Mucosa of rectum (tissue), 2 donors: ENCODE results near the gene FCRL5.
"Not testable (repeated sequence)": the region's sequence is repeated elsewhere in the genome, so short reads cannot be mapped to it uniquely, and the experiment has no call there.

Source experiments
- H3K27ac ChIP-seq, 2 donors: one replicate each; pipeline ENCODE4 v1.7.0; 2013; ENCODE audit warnings: inconsistent platforms in 2 of 2, low read depth in 2 of 2, low read length in 2 of 2
- H3K27me3 ChIP-seq, 2 donors: one replicate each; pipeline ENCODE4 v1.7.0; 2013; ENCODE audit warnings: low read length in 2 of 2; ENCODE audit not compliant: control insufficient read depth in 2 of 2, insufficient read depth in 2 of 2
- H3K36me3 ChIP-seq, 2 donors: one replicate each; pipeline ENCODE4 v1.7.0; 2013; ENCODE audit warnings: low read length in 2 of 2; ENCODE audit not compliant: control insufficient read depth in 2 of 2, insufficient read depth in 2 of 2
- H3K4me1 ChIP-seq, 2 donors: one replicate each; pipeline ENCODE4 v1.7.0; 2013; ENCODE audit warnings: low read length in 2 of 2, mild to moderate bottlenecking in 1 of 2; ENCODE audit not compliant: control insufficient read depth in 2 of 2, insufficient read depth in 2 of 2
- H3K4me3 ChIP-seq, 2 donors: one replicate each; pipeline ENCODE4 v1.7.0; 2013; ENCODE audit warnings: low read length in 2 of 2
- H3K9ac ChIP-seq, 2 donors: one replicate each; pipeline ENCODE4 v1.7.0; 2013; ENCODE audit warnings: low read length in 2 of 2, low read depth in 1 of 2, mild to moderate bottlenecking in 1 of 2
- H3K9me3 ChIP-seq, 2 donors: one replicate each; pipeline ENCODE4 v1.7.0; 2013; ENCODE audit warnings: low read length in 2 of 2; ENCODE audit not compliant: control insufficient read depth in 2 of 2
- donor health status: healthy.
- donor health status: Normal muscosa, but diverticular disease.

FCRL5 gene

DNA sequence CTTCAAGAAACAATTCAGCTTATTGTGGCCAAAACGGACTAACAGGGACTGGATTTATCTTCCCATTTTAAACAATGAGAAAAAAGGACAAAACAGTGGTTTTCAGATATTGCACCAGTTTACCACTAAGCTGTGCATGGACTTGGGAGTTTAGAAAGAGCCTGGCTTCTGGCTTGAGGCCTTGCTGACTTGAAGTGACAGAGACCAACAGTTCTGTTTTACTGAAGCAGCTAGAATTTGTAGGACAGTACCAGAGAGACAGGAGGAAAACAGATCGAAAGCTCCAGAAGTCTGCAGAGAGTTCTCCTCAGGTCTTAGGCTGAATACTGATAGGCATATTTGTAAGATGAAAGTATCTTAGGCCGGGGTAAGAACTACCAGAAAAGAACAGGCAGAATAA is 25.1 kb upstream of the FCRL5 start:
- peaks cover 0 to under 1% of the 10 kb centered on the region in 2 donors for H3K27me3 ChIP-seq
- no peaks in the 10 kb centered on the region for H3K36me3 ChIP-seq
- no peak overlapping the region for H3K27ac ChIP-seq
- H3K9me3 ChIP-seq = no peaks in the 10 kb centered on the region
- H3K9ac ChIP-seq = no peak overlapping the region
- no peak overlapping the region for H3K4me3 ChIP-seq
- no peaks in the 10 kb centered on the region for H3K4me1 ChIP-seq

DNA sequence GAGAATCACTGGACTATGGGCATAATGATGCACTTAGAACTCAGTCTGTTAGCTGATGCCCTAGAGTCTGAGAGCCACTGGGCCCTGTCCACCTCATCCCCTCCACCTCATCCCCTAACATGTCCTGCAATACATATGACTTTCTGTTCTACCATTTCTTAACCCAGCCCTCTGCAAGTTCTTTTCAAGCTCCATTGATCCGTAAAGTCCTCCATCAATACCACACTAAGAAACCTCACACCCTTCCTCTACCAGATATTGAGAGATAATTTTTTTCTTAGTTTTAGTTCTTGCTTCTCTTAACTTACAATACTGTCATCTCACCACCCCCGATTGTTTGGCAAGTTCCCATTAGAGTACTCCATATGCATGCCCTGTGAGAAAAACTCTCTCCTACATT is 23.4 kb upstream of the FCRL5 start:
- Histone ChIP-seq H3K36me3 (no peaks in the 10 kb centered on the region), H3K4me1 (no peaks in the 10 kb centered on the region), H3K27me3 (no peaks in the 10 kb centered on the region), H3K27ac (no peak overlapping the region), H3K9me3 (no peaks in the 10 kb centered on the region), H3K9ac (no peak overlapping the region), H3K4me3 (no peak overlapping the region)

DNA sequence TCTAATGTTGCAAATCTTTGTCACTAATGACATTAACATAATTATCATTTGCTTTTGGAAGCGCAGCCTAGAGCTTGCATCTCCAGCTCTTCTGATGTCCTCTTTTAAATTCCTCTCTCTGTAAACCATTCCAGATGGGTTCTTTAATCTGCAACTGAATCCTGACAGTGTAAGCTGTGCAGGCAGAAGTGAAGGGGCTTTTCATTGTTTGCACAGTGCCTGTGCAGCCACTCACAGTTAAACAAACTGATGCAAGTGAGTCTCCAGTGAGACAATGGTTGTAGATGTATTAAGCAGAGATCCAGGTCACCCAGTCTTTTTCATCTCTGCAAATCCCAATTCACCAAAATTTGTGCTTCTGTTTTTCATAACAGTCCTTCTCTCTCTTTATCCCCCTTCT is 22.5 kb upstream of the FCRL5 start:
- H3K36me3 ChIP-seq = no peaks in the 10 kb centered on the region
- no peaks in the 10 kb centered on the region for H3K27me3 ChIP-seq
- no peaks in the 10 kb centered on the region for H3K4me1 ChIP-seq
- no peaks in the 10 kb centered on the region for H3K9me3 ChIP-seq
- H3K4me3 ChIP-seq = no peak overlapping the region
- H3K9ac ChIP-seq = no peak overlapping the region
- no peak overlapping the region for H3K27ac ChIP-seq

DNA sequence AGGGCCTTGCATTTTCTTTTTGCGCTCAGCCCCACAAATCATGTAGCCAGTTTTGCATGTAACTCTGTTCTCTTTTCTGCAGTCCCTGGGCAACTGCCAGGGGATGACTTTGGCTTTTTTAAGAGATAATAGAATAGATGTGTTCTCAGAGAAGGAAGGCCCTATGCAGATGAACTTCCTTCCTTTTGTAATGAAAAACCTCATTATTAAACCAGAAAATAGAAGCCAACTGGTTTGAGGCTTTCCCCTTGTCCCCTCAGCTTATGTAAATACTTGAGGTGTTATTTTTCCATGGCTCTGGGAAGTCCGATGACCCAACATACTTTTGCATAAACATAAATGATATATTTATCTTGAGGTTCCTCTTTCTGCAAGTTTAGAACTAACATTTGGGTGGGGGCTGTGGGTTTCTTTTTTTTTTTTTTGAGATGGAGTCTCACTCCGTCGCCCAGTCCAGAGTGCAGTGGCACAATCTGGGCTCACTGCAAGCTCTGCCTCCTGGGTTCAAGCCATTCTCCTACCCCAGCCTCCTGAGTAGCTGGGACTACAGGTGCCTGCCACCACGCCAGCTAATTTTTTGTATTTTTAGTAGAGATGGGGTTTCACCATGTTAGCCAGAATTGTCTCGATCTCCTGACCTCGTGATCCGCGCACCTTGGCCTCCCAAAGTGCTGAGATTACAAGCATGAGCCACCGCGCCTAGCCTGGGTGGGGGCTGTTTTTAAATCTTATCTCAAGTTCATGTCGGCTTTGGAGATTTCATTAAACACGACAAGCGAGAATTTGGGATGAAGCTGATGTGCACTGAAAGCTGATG is 14.4 kb upstream of the FCRL5 start:
- Histone ChIP-seq H3K9ac (no peak overlapping the region), H3K9me3 (no peaks in the 10 kb centered on the region), H3K27ac (no peak overlapping the region), H3K27me3 (no peaks in the 10 kb centered on the region), H3K36me3 (no peaks in the 10 kb centered on the region), H3K4me3 (no peak overlapping the region), H3K4me1 (peaks cover 0 to 3% of the 10 kb centered on the region in 2 donors)

DNA sequence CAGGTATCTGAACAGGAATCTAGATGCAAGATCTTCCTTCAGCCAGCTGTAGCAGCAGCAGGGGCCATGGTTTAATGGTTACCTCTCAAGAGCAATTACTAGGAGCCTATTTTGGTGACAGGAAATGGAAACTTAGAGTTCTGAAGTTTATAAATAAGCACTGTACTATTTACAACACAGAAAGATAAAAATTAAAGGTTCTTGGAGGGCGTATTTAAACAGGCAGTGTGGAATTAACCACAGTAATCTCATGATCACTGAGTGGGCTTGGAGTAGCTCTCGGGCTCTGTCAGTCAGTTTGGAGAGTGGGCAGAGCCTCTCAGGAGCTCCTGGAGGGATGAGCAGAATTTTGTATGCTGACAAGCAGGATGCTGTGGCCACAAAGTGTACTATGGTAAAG is 10.2 kb upstream of the FCRL5 start:
- Histone ChIP-seq H3K4me3 (no peak overlapping the region), H3K4me1 (peaks cover 0 to 3% of the 10 kb centered on the region in 2 donors), H3K9ac (no peak overlapping the region), H3K36me3 (no peaks in the 10 kb centered on the region), H3K27ac (no peak overlapping the region), H3K9me3 (no peaks in the 10 kb centered on the region), H3K27me3 (no peaks in the 10 kb centered on the region)

DNA sequence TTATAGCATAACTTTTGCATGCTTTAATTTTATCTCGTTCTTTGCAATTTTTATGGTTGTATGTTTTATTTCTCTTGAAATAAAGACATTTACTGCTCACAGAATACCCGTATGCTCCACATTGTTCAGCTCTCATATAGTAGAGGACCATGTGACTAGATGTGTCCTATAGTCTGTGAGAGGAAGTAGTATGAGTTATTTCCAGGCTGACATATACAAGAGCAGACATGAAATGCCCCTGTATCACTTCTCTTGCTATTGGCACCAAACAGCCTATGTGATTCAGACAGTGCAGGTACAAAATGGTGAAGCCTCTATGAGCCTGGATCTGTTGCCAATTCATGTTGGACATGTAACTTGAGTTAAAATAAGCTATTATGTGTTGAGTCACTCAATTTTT is 5.8 kb upstream of the FCRL5 start:
- H3K4me1 ChIP-seq = peaks cover 0 to 3% of the 10 kb centered on the region in 2 donors
- no peak overlapping the region for H3K4me3 ChIP-seq
- H3K27ac ChIP-seq = no peak overlapping the region
- no peak overlapping the region for H3K9ac ChIP-seq
- no peaks in the 10 kb centered on the region for H3K9me3 ChIP-seq
- H3K27me3 ChIP-seq = no peaks in the 10 kb centered on the region
- H3K36me3 ChIP-seq = no peaks in the 10 kb centered on the region

DNA sequence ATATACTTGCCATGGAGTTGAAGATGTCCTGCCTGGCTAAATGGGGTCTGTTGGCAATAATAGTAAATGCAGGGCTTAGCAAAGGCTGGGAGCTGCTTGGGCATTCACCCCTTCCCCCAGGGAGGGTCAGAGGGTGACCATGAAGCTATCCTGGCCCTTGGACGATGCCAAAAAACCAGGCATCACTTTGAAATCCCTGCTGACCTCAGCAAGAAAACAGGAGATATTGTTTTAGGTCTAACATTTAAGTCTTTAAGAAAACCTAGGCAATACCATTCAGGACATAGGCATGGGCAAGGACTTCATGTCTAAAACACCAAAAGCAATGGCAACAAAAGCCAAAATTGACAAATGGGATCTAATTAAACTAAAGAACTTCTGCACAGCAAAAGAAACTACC is 4.2 kb downstream of the FCRL5 start:
- not testable (repeated sequence) for H3K27ac ChIP-seq, H3K36me3 ChIP-seq, H3K4me3 ChIP-seq, H3K27me3 ChIP-seq, H3K9ac ChIP-seq, H3K4me1 ChIP-seq, H3K9me3 ChIP-seq

DNA sequence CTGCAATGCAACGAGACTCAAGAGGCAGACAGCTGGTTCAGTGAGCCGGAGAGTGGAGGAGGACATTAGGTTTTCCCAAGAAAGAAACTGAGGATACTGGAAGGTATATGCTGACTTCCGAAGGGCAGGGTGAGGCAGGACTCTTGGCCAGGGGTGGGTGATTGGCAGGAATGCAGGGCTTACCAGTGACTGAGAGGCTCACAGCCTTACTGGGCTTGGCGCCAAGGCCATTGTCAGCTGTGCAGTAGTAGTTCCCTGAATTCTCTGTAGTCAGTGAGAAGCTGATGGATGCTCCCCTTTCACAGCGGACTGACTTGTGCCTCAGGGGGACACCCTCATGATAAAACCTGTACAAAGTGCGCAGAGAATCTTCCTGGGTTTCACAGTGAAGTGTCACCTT is 9.6 kb downstream of the FCRL5 start:
- Histone ChIP-seq H3K4me3 (no peak overlapping the region), H3K27ac (no peak overlapping the region), H3K27me3 (peaks cover 2 to 4% of the 10 kb centered on the region in 2 donors), H3K9me3 (no peaks in the 10 kb centered on the region), H3K4me1 (no peaks in the 10 kb centered on the region), H3K9ac (no peak overlapping the region), H3K36me3 (no peaks in the 10 kb centered on the region)

DNA sequence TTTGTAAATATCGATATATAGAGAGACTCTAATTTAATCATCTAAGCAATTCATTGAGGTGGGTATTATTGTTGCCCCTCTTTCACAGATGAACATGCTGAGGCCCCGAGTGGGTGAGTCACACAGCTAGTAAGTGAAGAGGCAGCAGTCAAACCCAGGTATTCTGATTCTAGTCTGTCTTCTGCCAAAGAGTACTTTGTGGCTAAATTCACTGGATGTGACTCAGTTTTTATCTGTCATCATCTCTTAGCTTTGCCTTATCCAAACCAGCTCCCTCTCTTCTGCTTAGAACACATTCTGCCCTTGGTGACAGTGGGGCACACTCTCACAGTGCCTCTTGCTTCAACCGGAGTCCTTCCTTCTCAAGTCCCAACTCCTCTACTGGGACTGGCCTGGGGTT is 11.5 kb downstream of the FCRL5 start:
- peaks cover 2 to 4% of the 10 kb centered on the region in 2 donors for H3K27me3 ChIP-seq
- no peak overlapping the region for H3K9ac ChIP-seq
- no peaks in the 10 kb centered on the region for H3K36me3 ChIP-seq
- no peak overlapping the region for H3K27ac ChIP-seq
- no peak overlapping the region for H3K4me3 ChIP-seq
- no peaks in the 10 kb centered on the region for H3K9me3 ChIP-seq
- no peaks in the 10 kb centered on the region for H3K4me1 ChIP-seq

DNA sequence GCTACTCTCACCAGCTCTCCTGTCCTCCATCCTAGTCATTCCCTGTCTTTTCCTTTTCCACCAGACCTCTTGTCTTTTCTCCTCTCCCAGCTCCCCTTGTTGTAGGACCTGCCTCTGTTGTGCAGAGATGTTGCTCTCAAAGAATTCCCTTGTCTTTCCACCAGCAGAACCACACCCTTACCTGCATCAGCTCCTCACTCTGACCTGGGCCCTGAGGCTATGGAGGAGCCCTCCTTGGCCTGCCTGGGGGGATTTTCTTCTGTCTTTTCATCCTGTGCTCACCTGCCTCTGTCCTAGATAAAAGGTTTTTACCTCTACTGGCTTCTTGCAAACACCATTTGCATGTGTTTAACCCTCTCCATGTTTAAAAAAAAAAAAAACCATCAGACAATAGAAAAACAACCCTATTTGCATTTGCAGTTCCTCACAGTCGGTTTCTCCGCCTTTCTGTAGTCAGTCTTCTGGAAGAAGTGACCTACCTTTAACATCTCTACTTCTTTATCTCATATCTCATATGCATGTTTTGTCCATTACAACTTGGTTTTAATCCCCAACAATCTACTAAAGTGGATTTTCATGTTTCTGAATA is 12.1 kb downstream of the FCRL5 start:
- no peaks in the 10 kb centered on the region for H3K36me3 ChIP-seq
- no peak overlapping the region for H3K4me3 ChIP-seq
- H3K9me3 ChIP-seq = no peaks in the 10 kb centered on the region
- H3K9ac ChIP-seq = no peak overlapping the region
- H3K4me1 ChIP-seq = no peaks in the 10 kb centered on the region
- no peak overlapping the region for H3K27ac ChIP-seq
- peaks cover 2 to 4% of the 10 kb centered on the region in 2 donors for H3K27me3 ChIP-seq
